Stimulated activated CD8-positive, alpha-beta memory T cell treated with anti-CD3 and anti-CD28 coated beads, Interleukin-12 subunit alpha, Interleukin-12 subunit beta, amount 100 ng/mL, for 24 hours (primary cell): Measurements from ENCODE around the gene ARL8A.
"Not testable (repeated sequence)": the region's sequence is repeated elsewhere in the genome, so short reads cannot be mapped to it uniquely, and the experiment has no call there.

Experiments
- DNase-seq: peaks from one replicate; pipeline ENCODE4 v3.0.0-alpha.2; 2020; ENCODE audit errors: extremely low read depth

The ARL8A gene

DNA sequence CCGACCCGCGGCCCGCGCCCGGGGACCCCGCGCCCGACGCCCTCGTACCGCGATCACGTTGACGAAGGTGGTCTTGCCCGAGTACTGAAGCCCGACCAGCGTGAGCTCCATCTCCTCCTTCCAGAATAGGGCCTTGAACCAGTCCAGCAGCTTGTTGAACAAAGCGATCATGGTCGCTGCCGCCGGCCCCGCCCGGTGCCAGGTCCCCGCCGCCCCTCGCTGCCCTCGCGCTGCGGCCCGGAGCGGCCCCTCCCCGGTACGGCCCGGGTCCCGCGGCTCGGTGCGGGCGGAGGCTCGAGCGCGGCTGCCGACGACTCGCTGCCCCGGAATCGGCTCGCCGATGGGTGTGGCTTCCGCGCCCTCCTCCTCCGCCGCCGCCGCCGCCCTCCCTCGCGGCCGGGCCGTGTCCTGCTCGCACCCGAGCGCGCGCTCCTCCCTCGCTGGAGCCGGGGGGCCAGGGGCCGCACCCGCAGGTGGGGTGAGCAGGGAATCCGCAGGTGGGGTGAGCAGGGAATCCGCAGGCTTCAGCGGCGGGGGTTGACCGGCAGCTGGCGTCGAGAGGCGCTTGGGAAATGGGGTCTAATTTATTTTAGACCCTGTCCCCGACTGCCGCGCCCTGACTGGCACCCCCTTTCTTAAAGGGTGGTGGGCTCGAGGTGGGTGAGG lies at the start of gene ARL8A:
ARL8A (minus strand) TSS at position 336 of the 666 bp plus-strand sequence; CDS start at position 171, 165 bp downstream.
- no peak for DNase-seq

DNA sequence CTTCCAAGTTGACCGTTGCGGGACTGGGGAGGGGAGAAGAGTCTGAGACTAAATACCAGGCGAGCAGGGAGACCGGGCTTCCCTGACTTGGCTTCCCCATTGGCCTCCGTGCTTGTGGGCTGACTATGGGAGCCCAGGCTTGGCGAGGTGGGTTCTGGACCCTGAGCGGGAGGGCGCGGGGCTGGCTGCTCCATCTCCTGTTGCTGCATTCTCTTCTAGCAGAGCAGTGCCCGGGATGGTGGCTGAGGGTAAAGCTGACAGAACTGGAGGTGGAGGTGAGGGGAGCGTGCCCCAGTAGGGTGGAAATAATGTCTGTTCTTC lies 49.8 kb upstream of the ARL8A start:
- no peak for DNase-seq

DNA sequence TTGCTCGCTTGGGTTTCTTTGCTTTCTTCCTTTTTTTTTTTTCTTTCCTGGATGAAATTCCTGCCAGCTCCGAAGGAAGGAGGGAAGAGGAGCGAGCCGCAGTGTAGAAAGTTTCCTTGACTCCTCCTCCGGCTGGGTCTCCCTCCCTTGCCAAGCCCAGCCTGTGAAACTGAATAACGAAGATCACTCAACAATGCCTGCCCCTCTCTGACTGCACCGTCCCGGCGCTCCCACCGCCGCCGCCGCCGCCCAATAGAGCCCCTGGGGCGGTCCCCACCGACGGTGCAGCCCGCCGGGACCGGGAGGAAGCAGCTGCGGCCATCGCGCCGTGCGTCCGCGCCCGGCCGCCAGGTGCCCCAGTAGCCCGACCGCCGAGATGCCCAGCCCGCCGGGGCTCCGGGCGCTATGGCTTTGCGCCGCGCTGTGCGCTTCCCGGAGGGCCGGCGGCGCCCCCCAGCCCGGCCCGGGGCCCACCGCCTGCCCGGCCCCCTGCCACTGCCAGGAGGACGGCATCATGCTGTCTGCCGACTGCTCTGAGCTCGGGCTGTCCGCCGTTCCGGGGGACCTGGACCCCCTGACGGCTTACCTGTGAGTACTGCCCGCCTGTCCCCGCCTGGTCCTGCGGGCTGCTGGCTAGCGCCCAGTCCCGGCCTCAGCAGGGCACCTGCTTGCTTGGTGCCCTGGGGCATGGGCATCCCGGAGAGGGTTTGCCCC lies 49.2 kb upstream of the ARL8A start, which contains the start of gene LGR6:
LGR6 (plus strand) TSS at position 186 of the 714 bp plus-strand sequence; CDS start at position 377, 191 bp downstream.
- DNase-seq = no peak

DNA sequence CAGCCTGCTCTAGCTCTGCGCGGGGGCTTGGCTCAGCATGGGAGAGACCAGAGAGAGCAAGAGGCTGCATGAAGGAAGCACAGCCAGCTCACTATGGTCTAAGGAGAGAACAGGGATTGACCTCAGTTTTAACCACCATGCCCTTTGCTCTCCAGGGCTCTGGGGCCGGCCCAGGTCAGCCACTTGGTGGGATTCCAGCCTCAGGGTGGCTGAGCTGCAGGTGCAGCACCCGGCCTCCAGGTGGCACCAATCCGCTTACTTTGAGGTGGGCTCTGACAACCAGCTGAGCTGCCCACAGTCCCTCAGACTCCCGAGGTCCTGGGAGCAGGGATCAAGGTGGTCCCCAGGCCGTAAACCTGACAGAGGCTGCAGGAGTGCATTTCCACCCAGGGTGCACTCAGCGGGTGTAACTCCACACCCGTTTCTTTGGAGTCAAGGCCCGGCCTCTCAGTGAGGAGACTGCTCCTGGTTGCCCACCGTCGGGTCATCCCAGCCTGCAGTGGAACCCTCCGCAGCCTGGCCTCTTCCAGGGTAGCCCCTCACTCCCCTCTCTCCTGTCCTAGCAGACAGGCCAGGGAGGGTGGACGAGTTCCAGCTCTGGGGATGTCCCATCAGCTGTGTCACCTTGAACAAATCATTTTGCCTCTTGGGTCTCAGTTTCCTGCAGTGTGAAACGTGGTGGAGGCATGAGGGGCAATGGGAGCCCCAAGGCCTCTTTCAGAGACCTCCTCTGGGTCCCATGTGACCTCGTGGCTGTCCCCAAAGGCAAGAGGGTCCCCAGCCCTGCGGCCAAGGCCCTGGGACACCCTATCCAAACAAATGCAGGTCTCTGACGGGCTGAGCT lies 48.5 kb upstream of the ARL8A start:
- DNase-seq = peak; percentile 12

DNA sequence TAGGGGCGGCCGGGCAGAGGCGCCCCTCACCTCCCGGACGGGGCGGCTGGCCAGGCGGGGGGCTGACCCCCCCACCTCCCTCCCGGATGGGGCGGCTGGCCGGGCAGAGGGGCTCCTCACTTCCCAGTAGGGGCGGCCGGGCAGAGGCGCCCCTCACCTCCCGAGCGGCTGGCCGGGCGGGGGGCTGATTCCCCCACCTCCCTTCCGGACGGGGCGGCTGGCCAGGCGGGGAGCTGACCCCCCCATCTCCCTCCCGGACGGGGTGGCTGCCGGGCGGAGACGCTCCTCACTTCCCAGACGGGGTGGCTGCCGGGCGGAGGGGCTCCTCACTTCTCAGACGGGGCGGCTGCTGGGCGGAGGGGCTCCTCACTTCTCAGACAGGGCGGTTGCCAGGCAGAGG lies 46.9 kb upstream of the ARL8A start:
- not testable (repeated sequence) for DNase-seq

DNA sequence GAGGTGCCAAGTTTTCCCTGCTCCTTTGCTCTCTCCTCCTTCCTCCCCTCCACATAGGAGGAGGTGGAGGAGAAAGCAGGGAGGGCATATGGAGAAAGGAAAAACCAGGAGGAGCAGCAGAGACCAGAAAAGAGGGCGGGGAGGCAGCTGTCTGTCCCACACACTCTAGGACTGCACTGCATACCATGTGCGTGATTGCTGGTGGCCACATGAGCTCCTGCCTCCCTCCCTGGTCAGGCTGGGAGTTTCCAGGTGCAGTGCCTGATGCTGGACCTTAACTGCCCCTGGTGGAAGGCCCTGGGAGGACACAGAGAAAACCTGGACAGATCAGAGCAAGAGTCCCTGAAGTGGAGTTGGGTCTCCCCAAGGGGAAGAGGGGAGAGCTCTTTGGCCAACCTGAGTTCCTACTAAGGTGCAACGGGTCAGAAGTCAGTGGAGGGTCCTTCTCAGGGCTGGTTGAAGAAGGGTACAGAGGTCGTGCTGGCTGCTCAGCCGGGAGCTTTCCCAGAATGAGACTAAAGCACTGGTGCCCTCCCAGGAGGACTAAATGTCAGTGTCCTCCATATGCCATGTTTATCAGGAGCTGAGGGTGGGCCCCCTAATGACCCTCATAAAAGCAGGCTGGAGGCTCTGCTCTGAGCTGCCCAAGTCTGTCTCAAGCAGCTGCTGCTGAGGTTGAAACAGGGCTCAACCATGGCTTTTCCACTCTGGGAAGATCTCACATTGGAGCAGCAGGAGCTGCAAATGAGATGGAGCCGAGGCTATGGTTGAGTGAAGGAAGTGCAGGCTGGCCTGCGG lies 45.6 kb upstream of the ARL8A start:
- DNase-seq = no peak

DNA sequence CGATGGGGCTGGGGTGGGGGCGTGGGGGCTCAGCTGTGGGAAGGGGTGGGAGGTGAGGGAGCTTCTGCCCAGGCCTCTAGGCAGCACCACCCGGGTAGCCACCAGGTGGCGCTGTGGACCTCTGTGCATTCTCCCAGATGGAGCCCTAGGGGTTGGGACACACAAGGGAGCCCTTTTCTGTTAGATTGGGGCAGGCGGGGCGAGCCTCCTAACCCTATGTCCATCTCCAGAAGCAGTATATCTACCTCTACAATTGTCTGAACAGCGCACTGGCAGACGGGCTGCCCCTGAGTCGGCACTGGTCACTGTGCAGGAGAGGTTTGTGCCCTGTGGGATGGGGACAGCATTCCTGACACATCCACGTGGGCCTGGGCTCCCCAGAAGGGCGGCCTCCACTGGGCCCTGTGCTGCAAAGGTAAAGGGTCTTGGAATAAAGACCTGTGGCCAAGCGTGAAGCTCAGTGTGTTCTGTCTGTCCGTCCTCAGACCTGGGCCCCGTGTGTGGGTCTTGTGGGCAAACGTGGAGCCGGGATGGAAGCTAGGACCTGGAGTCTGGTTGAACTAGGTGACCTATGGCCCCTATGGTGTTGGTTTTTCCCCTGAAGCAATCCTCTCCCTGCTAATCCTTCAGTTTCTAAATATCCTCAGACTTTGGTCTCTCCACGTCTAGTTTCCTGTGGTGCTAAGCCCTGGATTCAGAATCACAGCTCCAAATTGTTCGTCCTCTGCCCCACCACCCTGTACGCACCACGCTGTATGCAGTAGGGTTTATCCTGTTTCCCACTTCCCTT lies 44.7 kb upstream of the ARL8A start:
- peak; percentile 60 for DNase-seq

DNA sequence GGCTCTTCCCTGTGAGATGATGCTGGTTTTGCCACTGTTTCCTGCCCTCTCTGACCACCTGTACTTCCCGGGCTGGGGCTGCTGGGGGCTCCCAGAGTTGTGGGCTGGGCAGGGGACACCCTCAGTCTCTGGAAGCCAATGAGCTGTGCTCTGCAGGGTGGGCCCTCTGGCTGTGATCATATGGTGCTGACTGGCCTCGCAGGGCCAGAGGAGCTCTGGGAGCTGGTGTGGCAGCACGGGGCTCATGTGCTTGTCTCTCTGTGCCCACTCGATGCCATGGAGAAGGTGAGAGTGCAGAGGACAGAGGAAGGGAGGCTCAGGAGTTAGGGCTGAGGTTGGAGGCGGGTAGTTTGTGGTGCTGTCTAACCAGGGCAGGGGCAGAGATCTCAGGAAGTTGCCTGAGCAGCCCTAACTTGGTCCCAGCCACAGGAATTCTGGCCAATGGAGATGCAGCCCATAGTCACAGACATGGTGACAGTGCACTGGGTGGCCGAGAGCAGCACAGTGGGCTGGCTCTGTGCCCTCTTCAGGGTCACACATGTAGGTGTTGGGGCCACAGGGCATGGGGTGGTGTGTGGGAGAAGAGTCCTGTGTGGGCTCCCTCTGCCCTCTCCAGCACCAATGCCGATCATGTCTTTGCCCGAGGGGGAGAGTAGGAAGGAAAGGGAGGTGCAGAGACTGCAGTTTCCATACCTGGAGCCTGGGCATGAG lies 43.3 kb upstream of the ARL8A start:
- no peak for DNase-seq

DNA sequence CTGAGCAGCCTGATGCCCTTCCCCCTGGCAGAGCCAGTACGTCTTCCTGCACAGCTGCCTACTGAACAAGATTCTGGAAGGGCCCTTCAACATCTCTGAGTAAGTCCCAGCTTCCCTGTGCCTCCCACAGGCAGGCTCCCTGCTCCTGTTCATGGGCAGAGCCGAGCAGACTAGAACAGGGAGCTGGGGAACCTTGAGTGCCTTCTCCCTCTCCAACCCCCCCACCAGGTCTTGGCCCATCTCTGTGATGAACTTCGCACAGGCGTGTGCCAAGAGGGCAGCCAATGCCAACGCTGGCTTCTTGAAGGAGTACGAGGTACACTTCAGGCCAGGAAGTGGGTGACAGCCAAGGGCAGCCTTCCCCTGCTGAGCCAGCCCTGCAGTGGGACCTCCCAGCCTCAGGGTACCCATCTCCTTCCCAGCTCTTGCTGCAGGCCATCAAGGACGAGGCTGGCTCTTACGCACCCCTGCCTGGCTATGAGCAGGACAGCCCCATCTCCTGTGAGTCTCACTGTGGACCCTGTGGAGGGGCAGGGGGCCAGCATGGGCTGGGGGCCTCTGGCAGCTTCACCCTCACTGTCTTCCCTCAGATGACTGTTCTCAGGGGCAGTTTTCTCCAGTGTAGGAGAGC lies 42.6 kb upstream of the ARL8A start:
- DNase-seq = no peak

DNA sequence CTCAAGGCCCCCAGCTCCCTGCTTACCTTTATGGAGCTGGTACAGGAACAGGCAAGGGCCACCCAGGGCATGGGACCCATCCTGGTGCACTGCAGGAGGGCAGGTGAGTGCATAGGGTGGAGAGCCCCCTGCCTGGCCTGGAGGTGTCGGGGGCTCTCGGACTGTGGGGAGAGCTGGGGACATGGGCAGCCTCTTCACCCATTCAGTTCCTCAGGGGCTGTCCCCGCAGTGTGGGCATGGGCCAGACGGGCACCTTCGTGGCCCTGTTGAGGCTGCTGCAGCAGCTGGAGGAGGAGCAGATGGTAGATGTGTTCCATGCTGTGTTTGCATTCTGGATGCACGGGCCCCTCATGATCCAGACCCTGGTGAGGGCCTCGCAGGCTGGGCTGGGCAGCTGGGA lies 41.8 kb upstream of the ARL8A start:
- DNase-seq = no peak

DNA sequence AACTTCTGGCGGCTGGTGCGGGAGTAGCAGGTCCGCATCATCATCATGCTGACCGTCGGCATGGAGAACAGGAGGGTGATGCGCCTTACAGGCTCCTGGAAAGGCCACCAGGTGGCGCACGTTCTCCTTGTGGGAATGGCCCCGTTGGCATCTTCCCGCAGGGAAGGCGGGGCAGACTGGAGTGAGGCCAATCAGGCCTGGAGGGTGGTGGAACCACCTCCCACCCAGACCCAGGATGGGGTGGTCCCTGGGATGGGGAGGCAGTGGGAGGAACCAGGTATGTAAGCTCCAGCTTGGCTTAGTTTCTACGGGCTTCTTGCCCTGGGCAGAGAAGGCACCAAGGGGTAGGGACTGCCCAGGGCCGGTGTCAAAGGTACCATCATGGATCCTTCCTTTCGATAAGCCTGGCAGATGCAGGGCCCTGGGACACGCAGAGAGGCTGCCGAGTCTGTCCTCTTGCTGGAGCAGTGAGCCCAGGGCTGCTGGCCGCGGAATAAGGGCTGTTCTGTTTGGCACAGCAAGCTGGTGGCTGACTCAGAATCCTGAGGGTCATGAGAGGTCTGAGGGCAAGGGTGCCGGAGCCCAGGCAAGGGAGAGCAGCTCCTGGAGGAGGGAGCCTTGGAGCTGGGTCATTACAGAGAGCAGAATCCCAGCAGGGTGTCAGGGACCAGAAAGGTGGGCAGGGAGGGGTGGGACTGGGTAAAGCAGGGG lies 40.4 kb upstream of the ARL8A start:
- no peak for DNase-seq

DNA sequence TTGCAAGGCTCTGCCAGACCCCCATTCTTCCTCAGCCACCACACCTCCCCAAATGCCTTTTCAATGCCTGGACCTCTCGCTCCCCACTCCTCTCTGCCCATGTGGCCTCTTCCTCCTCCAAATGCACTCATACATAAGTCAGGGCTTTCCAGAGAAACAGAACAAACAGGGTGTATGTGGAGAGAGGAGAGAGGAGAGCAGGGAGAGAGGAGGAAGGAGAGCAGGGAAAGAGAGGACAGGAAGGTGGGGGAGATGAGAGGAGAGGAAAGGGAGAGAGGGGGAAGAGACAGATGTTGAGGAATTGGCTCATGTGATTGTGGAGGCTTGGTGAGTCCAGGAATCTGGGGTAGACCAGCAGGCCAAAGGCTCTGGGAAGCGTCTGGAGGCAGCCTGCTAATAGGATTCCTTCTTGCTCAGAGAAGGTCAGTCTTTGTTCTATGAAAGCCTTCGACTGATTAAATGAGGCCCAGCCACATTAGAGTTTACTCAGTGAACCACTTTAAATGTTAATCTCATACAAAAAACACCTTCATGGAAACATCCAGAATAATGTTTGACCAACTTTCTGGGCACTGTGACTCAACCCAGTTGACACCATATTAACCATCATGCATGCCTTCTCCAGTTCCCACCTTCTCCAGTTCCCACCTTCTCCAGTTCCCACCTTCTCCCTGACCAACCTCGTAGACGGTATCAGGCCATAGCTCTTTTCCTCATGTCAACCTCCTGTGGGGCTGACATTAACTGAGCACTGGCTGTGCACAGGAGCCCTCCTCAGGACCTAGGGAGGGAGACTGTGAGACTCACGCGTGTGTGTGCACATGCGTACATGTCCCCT lies 37.7 kb upstream of the ARL8A start:
- DNase-seq = no peak

DNA sequence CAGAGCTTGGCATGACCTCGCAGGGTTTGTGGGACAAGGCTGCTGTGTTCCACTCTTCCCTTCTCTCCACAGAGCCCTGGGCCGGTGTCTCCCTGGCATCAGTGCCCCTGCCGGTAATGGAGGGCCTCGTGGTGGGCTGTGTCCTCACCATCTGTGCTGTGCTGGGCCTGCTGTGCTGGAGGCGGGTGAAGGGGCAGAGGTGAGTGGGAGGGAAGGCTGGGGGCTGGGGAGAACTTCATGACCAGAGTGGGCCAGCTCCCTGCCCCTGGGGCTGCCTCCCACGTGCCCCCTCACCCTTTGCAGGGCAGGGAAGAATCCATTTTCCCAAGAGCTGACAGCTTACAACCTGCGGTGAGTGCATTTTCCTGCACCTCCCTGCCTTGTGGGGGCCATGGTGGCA lies 37.0 kb upstream of the ARL8A start:
- DNase-seq = no peak

DNA sequence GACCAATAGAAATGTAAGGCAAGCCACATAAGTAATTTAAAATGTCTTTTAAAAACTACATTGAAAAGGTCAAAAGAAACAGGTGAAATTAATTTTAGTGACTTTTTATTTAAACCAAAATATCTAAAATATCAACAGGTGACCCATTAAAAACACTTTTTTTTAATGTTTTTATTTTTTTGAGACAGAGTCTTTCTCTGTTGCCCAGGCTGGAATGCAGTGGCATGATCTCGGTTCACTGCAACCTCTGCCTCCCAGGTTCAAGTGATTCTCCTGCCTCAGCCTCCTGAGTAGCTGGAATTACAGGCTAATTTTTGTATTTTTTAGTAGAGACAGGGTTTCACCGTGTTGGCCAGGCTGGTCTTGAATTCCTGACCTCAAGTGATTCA lies 36.2 kb upstream of the ARL8A start:
- not testable (repeated sequence) for DNase-seq

DNA sequence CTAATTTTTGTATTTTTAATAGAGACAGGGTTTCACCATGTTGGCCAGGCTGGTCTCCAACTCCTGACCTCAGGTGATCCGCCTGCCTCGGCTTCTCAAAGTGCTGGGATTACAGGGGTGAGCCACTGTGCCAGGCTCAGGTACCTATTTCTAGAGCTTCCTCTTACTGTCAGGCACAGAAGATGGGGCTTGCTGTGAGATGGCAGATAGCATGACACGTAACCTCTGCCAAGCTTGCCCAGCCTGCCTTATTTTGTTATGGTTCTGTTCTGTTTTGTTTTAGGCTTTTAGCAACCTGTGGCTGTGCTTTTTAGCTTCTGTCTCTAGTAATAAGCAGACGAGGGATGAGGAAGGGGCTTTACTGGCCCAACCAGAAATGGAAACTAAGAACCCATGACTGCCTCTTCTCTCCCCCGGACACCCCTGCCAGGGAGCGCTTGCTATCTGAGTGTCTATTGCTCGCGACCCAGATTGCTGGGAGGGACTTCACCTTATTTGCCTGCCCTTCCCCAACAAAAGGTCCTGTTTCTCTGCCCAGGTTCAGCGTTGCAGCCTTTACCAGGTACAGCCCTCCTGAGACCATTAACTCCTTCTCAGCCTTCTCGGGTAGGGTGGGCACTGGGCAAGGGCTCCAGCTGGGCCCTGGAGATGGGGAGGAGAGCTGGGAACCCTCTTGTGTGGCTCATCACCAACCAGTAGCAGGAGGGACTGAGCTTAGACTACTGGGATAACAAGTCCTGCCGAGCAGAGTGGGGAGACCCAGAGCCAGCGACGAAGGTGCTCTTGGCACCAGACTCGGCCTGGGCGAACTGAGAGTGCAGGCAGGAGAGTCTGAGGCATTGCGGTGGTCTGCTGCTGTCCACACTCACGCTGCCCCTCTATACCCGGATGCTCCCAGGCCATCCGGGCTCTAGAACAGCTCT lies 35.6 kb upstream of the ARL8A start:
- no peak for DNase-seq

DNA sequence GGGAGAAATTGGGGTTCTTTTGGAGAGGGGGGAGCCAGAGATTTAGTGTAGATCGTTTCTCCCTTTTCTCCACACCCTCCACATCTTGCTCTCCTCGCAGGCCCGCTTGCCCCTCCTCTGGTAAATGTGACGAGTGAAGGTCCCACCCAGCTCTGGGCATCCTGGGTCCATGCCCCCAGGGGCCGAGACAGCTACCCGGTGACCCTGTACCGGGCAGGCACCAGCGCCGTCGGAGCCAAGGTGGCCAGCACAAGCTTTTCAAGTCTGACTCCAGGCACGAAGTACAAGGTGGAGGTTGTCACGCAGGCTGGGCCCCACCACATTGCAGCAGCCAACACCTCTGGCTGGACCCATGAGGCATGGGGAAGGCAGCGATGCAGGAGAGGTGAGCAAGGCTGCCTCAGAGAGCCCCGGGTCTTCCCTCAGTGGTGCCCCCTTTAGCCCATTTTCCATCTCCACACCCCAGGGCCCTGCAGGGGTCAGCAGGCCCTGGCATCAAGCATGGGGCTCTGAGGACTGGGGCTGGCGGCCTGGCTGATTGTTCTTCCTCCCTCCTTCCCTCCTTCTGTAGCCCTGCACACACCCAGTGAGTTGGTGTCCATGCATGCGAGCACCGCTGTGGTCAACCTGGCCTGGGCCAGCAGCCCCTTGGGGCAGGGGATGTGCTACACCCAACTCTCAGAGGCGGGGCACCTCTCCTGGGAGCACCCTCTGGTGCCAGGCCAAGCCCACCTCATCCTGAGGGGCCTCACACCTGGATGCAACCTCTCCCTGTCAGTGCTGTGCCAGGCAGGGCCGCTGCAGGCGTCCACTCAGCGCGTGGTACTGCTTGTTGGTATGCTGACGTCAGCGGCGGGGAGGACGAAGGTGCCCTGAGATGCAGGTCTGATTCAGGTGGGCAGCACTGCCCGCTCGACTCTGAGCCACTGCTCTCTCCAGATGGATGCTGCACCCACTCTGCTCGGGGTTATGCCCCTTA lies 32.7 kb upstream of the ARL8A start:
- DNase-seq = no peak
